K562 (cell line): Measurements from ENCODE around the gene TEFM. TPM values are rescaled to one million over a fixed set of nuclear protein-coding genes. Genes with fewer than 3 reads are reported as not detected.

ENCODE experiments used
- CCNT2 ChIP-seq: IDR thresholded peaks from 2 replicates; pipeline ENCODE4 v1.6.1; 2011; ENCODE audit warnings: borderline replicate concordance, low read depth, mild to moderate bottlenecking, moderate library complexity, mixed read lengths, low read length; ENCODE audit not compliant: insufficient read length; ENCODE audit errors: extremely low read depth
- CHD1 ChIP-seq: fragments of 200-600 bp; sonication (generic); IDR thresholded peaks from one replicate; pipeline ENCODE4 v1.6.1; 2012; ENCODE audit warnings: mild to moderate bottlenecking, moderate library complexity, low read length, inconsistent platforms
- DDX20 ChIP-seq: fragments of 450-650 bp; IDR thresholded peaks from 2 replicates; pipeline ENCODE4 v1.6.1; 2016; ENCODE audit warnings: missing genetic modification characterization, low read depth, mild to moderate bottlenecking, missing compliant biosample characterization, moderate library complexity
- FOXJ2 ChIP-seq: fragments of 200-800 bp; sonication (Bioruptor generic); IDR thresholded peaks from 2 replicates; pipeline ENCODE4 v1.6.1; 2016; ENCODE audit warnings: missing genetic modification characterization, missing compliant biosample characterization
- POLR2B ChIP-seq: fragments of 450-650 bp; IDR thresholded peaks from 2 replicates; pipeline ENCODE4 v1.6.1; 2018; ENCODE audit warnings: low read depth; ENCODE audit not compliant: partially characterized antibody
- PTBP1 ChIP-seq: fragments of 200-400 bp; formaldehyde crosslinking; IDR thresholded peaks from 2 replicates; pipeline ENCODE4 v1.6.1; 2017; ENCODE audit warnings: low read depth, low read length
- RBM15 ChIP-seq: fragments of 200-400 bp; formaldehyde crosslinking; IDR thresholded peaks from 2 replicates; pipeline ENCODE4 v1.6.1; 2018; ENCODE audit warnings: mild to moderate bottlenecking, low read length, moderate library complexity; ENCODE audit not compliant: insufficient read depth
- SETDB1 ChIP-seq: IDR thresholded peaks from one replicate; pipeline ENCODE4 v1.6.1; 2012; ENCODE audit warnings: low read length, control low read depth, inconsistent platforms
- SPI1 ChIP-seq: IDR thresholded peaks from 2 replicates; pipeline ENCODE4 v1.6.1; 2011; ENCODE audit warnings: low read depth, low read length, control low read depth, borderline replicate concordance
- TRIM25 ChIP-seq: fragments of 450-650 bp; IDR thresholded peaks from 2 replicates; pipeline ENCODE4 v1.7.0; 2016; ENCODE audit warnings: borderline replicate concordance
- YY1 ChIP-seq, 3 experiments: IDR thresholded peaks; 2 replicates each; pipeline ENCODE4 v1.6.1; 2011; ENCODE audit warnings: low read length in 2 of 3, mild to moderate bottlenecking in 2 of 3, moderate library complexity in 2 of 3, borderline replicate concordance in 1 of 3, control low read depth in 1 of 3, low read depth in 1 of 3; ENCODE audit not compliant: insufficient read depth in 3 of 3, insufficient replicate concordance in 2 of 3, control insufficient read depth in 1 of 3, insufficient read length in 1 of 3; ENCODE audit errors: extremely low read depth in 1 of 3
- ZNF232 ChIP-seq: sonication (generic); formaldehyde crosslinking; IDR thresholded peaks from 2 replicates; pipeline ENCODE4 v1.8.0; 2022; ENCODE audit warnings: mild to moderate bottlenecking, missing genetic modification reagents
- ZNF551 ChIP-seq: fragments of 250-450 bp; sonication (Bioruptor Pico); IDR thresholded peaks from 2 replicates; pipeline ENCODE4 v1.5.0; 2021; ENCODE audit warnings: mild to moderate bottlenecking, moderate library complexity
- ZNF589 ChIP-seq: fragments of 200-800 bp; sonication (Bioruptor generic); IDR thresholded peaks from 2 replicates; pipeline ENCODE4 v1.6.1; 2016; ENCODE audit warnings: low read depth, missing genetic modification characterization, missing compliant biosample characterization
- ZZZ3 ChIP-seq: fragments of 450-650 bp; IDR thresholded peaks from 2 replicates; pipeline ENCODE4 v1.6.1; 2016; ENCODE audit warnings: antibody characterized with exemption, mild to moderate bottlenecking, moderate library complexity
- polyA plus RNA-seq, 8 experiments: library from polyadenylated mRNA; depleted of rRNA in 4 of 8; stranded (reverse) in 5 of 8; unstranded in 3 of 8; fragments of >200 nt; fragmentation: Nextera tagmentation in 2 of 8; fragmentation: Illumina TruSeq in 1 of 8; extraction: Ambion mirVana in 2 of 8; extraction: Trizol in 1 of 8; gene quantifications; 2 replicates each; pipeline versions ENCODE4 v1.2.1 to v1.2.3, GENCODE V29; 2011 to 2014; ENCODE audit warnings: inconsistent platforms in 1 of 8, missing spikeins in 1 of 8
- total RNA-seq, 7 experiments: library from RNA; depleted of rRNA in 6 of 7; stranded (reverse); fragments of >200 nt in 6 of 7; fragmentation: Illumina TruSeq in 2 of 7; extraction: Trizol in 2 of 7; gene quantifications; 2 replicates each; pipeline versions ENCODE4 v1.2.1 to v1.2.3, GENCODE V29; 2011 to 2021; ENCODE audit warnings: low replicate concordance in 1 of 7
- TF ChIP-seq, protein P1 (sequence below): fragments of 250-450 bp; sonication (Bioruptor Pico); IDR thresholded peaks from 2 replicates; pipeline ENCODE4 v1.8.0; 2022; ENCODE audit warnings: inconsistent platforms
- TF ChIP-seq, protein P2 (sequence below): fragments of 450-650 bp; formaldehyde crosslinking; IDR thresholded peaks from 2 replicates; pipeline ENCODE4 v1.4.0; 2020; ENCODE audit warnings: mild to moderate bottlenecking, moderate library complexity

Gene TEFM
- total and polyA plus RNA-seq, 9 of the 15 experiments (the other 6 are each of a cell fraction or from before 2014, with no cell fraction given) = 12.5 to 60.3 (median 23.3) TPM

GRCh38 chr17:30906101-30906911 is at the start of gene TEFM (continued):
- TF ChIP-seq, protein P1, sequence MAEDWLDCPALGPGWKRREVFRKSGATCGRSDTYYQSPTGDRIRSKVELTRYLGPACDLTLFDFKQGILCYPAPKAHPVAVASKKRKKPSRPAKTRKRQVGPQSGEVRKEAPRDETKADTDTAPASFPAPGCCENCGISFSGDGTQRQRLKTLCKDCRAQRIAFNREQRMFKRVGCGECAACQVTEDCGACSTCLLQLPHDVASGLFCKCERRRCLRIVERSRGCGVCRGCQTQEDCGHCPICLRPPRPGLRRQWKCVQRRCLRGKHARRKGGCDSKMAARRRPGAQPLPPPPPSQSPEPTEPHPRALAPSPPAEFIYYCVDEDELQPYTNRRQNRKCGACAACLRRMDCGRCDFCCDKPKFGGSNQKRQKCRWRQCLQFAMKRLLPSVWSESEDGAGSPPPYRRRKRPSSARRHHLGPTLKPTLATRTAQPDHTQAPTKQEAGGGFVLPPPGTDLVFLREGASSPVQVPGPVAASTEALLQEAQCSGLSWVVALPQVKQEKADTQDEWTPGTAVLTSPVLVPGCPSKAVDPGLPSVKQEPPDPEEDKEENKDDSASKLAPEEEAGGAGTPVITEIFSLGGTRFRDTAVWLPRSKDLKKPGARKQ (CRISPR knock-in tag) = no peak
- TF ChIP-seq ZNF551 (CRISPR knock-in tag) (no peak), SPI1 (no peak), RBM15 (no peak), YY1 (IDR thresholded peaks at IDR 0.05; ENCODE audit: borderline replicate concordance in 1 of 3, control insufficient read depth in 1 of 3, extremely low read depth in 1 of 3, insufficient read depth in 3 of 3, insufficient read length in 1 of 3, insufficient replicate concordance in 2 of 3, low read depth in 1 of 3, low read length in 2 of 3) (peak in 2 of 3 experiments; percentile 85 to 90), CCNT2 (peak; percentile 69), ZNF589 (CRISPR knock-in tag) (peak; percentile 66; the same call in 1 of the 2 replicates), DDX20 (tag) (no peak), FOXJ2 (tag) (no peak), TRIM25 (no peak), CHD1 (peak; percentile 45), SETDB1 (no peak), ZZZ3 (no peak), POLR2B (peak; percentile 86), PTBP1 (no peak), ZNF232 (CRISPR knock-in tag) (0 out of 2 replicates have a peak, but pooled peaks have one; percentile 31)
- TF ChIP-seq, protein P2, sequence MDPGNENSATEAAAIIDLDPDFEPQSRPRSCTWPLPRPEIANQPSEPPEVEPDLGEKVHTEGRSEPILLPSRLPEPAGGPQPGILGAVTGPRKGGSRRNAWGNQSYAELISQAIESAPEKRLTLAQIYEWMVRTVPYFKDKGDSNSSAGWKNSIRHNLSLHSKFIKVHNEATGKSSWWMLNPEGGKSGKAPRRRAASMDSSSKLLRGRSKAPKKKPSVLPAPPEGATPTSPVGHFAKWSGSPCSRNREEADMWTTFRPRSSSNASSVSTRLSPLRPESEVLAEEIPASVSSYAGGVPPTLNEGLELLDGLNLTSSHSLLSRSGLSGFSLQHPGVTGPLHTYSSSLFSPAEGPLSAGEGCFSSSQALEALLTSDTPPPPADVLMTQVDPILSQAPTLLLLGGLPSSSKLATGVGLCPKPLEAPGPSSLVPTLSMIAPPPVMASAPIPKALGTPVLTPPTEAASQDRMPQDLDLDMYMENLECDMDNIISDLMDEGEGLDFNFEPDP (CRISPR knock-in tag) = no peak
